Esophagus muscularis mucosa (tissue), 3 donors: ENCODE data around the gene MGLL.

Experiments used
- POLR2AphosphoS5 ChIP-seq, 2 donors: sonication (generic); formaldehyde crosslinking; IDR thresholded peaks; one replicate each; pipeline ENCODE4 v1.6.1; 2017; ENCODE audit warnings: antibody characterized with exemption in 2 of 2
- TF ChIP-seq, protein P1 (sequence below), 3 experiments: fragments of 200-600 bp in 2 of 3; fragments of 450-650 bp in 1 of 3; sonication (generic) in 2 of 3; IDR thresholded peaks; one replicate each; pipeline ENCODE4 v1.5.1; 2017 to 2019; ENCODE audit warnings: antibody characterized with exemption in 3 of 3, mild to moderate bottlenecking in 2 of 3, moderate library complexity in 1 of 3

DNA sequence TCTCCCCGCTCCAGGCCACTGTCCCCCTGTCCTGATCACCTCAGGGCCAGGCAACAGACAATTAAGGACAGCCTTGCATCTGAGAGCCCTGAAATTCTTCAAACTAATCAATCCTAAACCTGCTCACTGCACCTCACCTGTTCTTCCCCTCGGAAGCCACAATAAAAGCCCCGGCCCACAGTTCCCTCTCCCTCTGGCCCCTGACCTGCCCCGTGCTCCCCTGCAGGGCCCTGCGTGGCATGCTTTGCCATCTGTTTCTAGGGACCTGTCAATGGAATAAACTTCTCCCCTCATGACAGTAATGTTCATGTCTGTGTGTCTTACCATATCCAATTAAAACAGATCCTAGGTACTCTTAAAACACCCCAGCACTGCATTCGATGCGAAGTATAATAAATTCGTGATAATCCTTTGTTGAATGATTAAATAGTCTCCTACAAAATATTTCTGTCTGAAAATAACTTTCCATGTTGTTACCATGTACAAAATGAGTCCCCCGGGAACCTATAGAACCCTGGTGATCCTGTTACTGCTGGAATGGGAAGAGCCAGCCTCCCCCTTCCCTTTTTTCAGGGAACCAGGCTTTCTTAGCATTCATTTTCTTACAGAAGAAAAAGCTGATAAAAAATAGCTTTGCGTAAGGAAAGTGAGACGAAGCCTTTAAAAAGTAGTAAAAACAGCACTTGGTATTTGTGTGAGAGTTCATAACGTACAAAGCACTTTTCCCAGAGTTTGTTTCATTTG, 90.6 kb downstream of the MGLL start:
- TF ChIP-seq, protein P1, sequence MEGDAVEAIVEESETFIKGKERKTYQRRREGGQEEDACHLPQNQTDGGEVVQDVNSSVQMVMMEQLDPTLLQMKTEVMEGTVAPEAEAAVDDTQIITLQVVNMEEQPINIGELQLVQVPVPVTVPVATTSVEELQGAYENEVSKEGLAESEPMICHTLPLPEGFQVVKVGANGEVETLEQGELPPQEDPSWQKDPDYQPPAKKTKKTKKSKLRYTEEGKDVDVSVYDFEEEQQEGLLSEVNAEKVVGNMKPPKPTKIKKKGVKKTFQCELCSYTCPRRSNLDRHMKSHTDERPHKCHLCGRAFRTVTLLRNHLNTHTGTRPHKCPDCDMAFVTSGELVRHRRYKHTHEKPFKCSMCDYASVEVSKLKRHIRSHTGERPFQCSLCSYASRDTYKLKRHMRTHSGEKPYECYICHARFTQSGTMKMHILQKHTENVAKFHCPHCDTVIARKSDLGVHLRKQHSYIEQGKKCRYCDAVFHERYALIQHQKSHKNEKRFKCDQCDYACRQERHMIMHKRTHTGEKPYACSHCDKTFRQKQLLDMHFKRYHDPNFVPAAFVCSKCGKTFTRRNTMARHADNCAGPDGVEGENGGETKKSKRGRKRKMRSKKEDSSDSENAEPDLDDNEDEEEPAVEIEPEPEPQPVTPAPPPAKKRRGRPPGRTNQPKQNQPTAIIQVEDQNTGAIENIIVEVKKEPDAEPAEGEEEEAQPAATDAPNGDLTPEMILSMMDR (IDR thresholded peaks at IDR 0.05), result no peak
- TF ChIP-seq POLR2AphosphoS5 (IDR thresholded peaks at IDR 0.05), result no peak
